ENCODE results near the gene USP11. TPM values are rescaled to one million over a fixed set of nuclear protein-coding genes. Genes with fewer than 3 reads are reported as not detected.
A peak's percentile ranks its signal among the peaks of the same experiment; 100 is the strongest.

USP11 gene
- total and polyA plus RNA-seq, 2 of the 4 experiments (the other 2 are of a cell fraction) = 33.5 to 59.7 TPM

GRCh38 chrX:47218280-47218919 lies 14.4 kb upstream of the USP11 start, which contains the start of gene CDK16:
TSS of gene CDK16 (plus strand) at chrX:47218681. CDS start at chrX:47223558, 4,877 bp downstream.
- peak; percentile 66 for ATAC-seq (ENCODE audit: low read depth)
- peak within 1 kb of the TSS; percentile 93 for H2AFZ ChIP-seq (replicated peaks; ENCODE audit: low read length, poor library complexity)
- POLR2A ChIA-PET (ENCODE audit: unreplicated experiment) = interaction anchor here (0.5 kb wide), 1 partner anchor 15 kb away, joined by 3 read pairs; no protein-coding TSS in a partner anchor

More at GRCh38 chrX:47218280-47218919, 14.4 kb upstream of the USP11 start, which contains the start of gene CDK16:
- H2BK120ac ChIP-seq (ENCODE audit: low read depth, low read length) = peak within 1 kb of the TSS; percentile 93
- H3K14ac ChIP-seq (replicated peaks; ENCODE audit: low read depth, low read length) = peak within 1 kb of the TSS; percentile 98
- H2BK5ac ChIP-seq (ENCODE audit: low read depth, low read length, poor library complexity, severe bottlenecking) = peak within 1 kb of the TSS; percentile 89
- peak within 1 kb of the TSS; percentile 97; the same call in 2 of the 3 replicates for H2BK15ac ChIP-seq (ENCODE audit: low read depth, low read length)
- H3K23ac ChIP-seq (ENCODE audit: low read depth, low read length) = peak within 1 kb of the TSS; percentile 89
- CTCF ChIA-PET = no interaction called here
- intact Hi-C loops (cut with micrococcal nuclease) = loop anchor here (1.0 kb wide), 1 partner anchor 94 kb away; no protein-coding TSS in a partner anchor
- peak within 1 kb of the TSS; percentile 76 to 85 for H4K8ac ChIP-seq (ENCODE audit: low read depth in 2 of 2, low read length in 2 of 2)
- H2AK5ac ChIP-seq (ENCODE audit: low read depth, low read length) = peak within 1 kb of the TSS; percentile 79
- 1% methylated on average over 51 of the region's 61 CpGs; no CpG with 5 or more reads in 1 of the 2 experiments for WGBS, 2 experiments (ENCODE audit: extremely low coverage in 2 of 2, insufficient read length in 1 of 2)
- H3K27me3 ChIP-seq (ENCODE audit: control insufficient read depth, insufficient read depth, low read length) = no peaks in the 10 kb centered on the region
- H4K20me1 ChIP-seq (ENCODE audit: insufficient read depth, low read length) = peaks cover 87% of the 10 kb centered on the region
- 0 out of 2 replicates have a peak, but pooled peaks have one; percentile 5 for TF ChIP-seq RAD21 (IDR thresholded peaks at IDR 0.05; ENCODE audit: low read length)
- peak; percentile 97; the same call in 1 of the 2 replicates for TF ChIP-seq CHD1 (IDR thresholded peaks at IDR 0.05; ENCODE audit: low read depth, low read length)
- peak; percentile 96 for TF ChIP-seq BHLHE40 (IDR thresholded peaks at IDR 0.05; ENCODE audit: low read depth, low read length)
- TF ChIP-seq SMC3 (IDR thresholded peaks at IDR 0.05; ENCODE audit: low read depth, low read length) = no peak
- TF ChIP-seq POLR2A (IDR thresholded peaks at IDR 0.05; ENCODE audit: low read depth, low read length) = peak; percentile 89
- no peak for TF ChIP-seq USF2 (IDR thresholded peaks at IDR 0.05; ENCODE audit: low read depth, low read length)
- peak within 1 kb of the TSS; percentile 90 for H3K56ac ChIP-seq (ENCODE audit: extremely low read depth, insufficient read depth, low read length)
- DNase-seq = peak; percentile 84
- H3K18ac ChIP-seq (ENCODE audit: low read depth, low read length) = peak within 1 kb of the TSS; percentile 51
- H3K9me1 ChIP-seq (ENCODE audit: insufficient read depth, low read length) = peaks cover 28% of the 10 kb centered on the region
- H2AK9ac ChIP-seq (replicated peaks; ENCODE audit: low read depth, low read length, poor library complexity) = peak within 1 kb of the TSS; percentile 95
- peaks cover 10% of the 10 kb centered on the region; the same call in 1 of the 2 replicates for H3K4me1 ChIP-seq (ENCODE audit: control insufficient read depth, insufficient read depth, low read length)
- dilution Hi-C loops (cut with HindIII; ENCODE audit: low sequenced_read_pairs, unreplicated experiment) = no loop called here
- H3K4me2 ChIP-seq (ENCODE audit: low read depth, low read length) = peak within 1 kb of the TSS; percentile 98
- peak within 1 kb of the TSS; percentile 80 for H4K91ac ChIP-seq (ENCODE audit: insufficient read depth, low read depth, low read length)
- peak within 1 kb of the TSS; percentile 94 for H3K27ac ChIP-seq (ENCODE audit: insufficient read depth, low read length)
- H3K36me3 ChIP-seq (ENCODE audit: control insufficient read depth, insufficient read depth, low read length) = peaks cover 35% of the 10 kb centered on the region
- H3K79me1 ChIP-seq (ENCODE audit: low read depth in 1 of 2, low read length in 2 of 2) = peaks cover 0 to 34% of the 10 kb centered on the region in 2 experiments; a peak in 2 of 4 replicates
- peak within 1 kb of the TSS; percentile 85 for H2BK20ac ChIP-seq (ENCODE audit: low read depth, low read length)
- in situ Hi-C loops (cut with MboI; ENCODE audit: low sequenced_read_pairs) = loop anchor here (25.0 kb wide), 1 partner anchor 419 kb away; the partner anchor contains the start of gene CFP
- H4K5ac ChIP-seq (ENCODE audit: low read depth, low read length) = peak within 1 kb of the TSS; percentile 72
- peak within 1 kb of the TSS; percentile 96 for H3K4ac ChIP-seq (ENCODE audit: low read depth, low read length)
- H3K4me3 ChIP-seq (ENCODE audit: insufficient read depth, low read depth, low read length) = peak within 1 kb of the TSS; percentile 54
- H3K9ac ChIP-seq (ENCODE audit: low read depth, low read length) = peak within 1 kb of the TSS; percentile 84
- no peaks in the 10 kb centered on the region for H3K9me3 ChIP-seq (ENCODE audit: control insufficient read depth, insufficient read depth, low read length)
- no TSS peak for BruUV-seq (replicated peaks)

Data from IMR-90 (cell line).